SU-DHL-6 (cell line): ENCODE data around the gene SCNM1.

Experiments
- CTCF ChIP-seq: fragments of 200-600 bp; sonication (generic); IDR thresholded peaks from one replicate; pipeline ENCODE4 v1.5.1; 2017; ENCODE audit warnings: antibody characterized with exemption, mild to moderate bottlenecking, low read length, moderate library complexity; ENCODE audit not compliant: insufficient read depth, poor library complexity, severe bottlenecking
- EZH2phosphoT487 ChIP-seq: fragments of 200-600 bp; sonication (generic), shearing (Covaris generic); conservative IDR thresholded peaks from 2 replicates; pipeline ENCODE4 v1.6.1; 2018; ENCODE audit warnings: mild to moderate bottlenecking, antibody characterized with exemption, low read length, moderate library complexity, mixed read lengths

GRCh38 chr1:151134396-151134795 lies 31.5 kb upstream of the SCNM1 start:
- TF ChIP-seq CTCF (no peak), EZH2phosphoT487 (no peak)
